Transverse colon (tissue), 4 donors: ENCODE results near the gene C1QTNF6. TPM values are rescaled to one million over a fixed set of nuclear protein-coding genes. Genes with fewer than 3 reads are reported as not detected.

Source experiments
- DNase-seq: peaks from one replicate; pipeline ENCODE4 v3.0.0-alpha.2; 2019
- H3K27ac ChIP-seq, 4 donors: fragments of 200-600 bp; sonication (generic); 2 replicates each; pipeline ENCODE4 v1.5.1; 2016 to 2018; ENCODE audit warnings: inconsistent platforms in 4 of 4
- H3K27me3 ChIP-seq: fragments of 200-600 bp; sonication (generic); 2 replicates; pipeline ENCODE4 v1.5.1; 2017; ENCODE audit warnings: inconsistent platforms
- H3K36me3 ChIP-seq, 4 donors: fragments of 200-600 bp; sonication (generic); 2 replicates each; pipeline ENCODE4 v1.5.1; 2017 to 2019; ENCODE audit warnings: inconsistent platforms in 4 of 4
- H3K4me1 ChIP-seq, 4 donors: fragments of 200-600 bp; sonication (generic); 2 replicates each; pipeline ENCODE4 v1.5.1; 2017 to 2020; ENCODE audit warnings: inconsistent platforms in 4 of 4
- H3K4me3 ChIP-seq, 4 donors: fragments of 200-600 bp; sonication (generic); 1 replicate in 1 of 4; 2 replicates in 3 of 4; pipeline versions ENCODE4 v1.5.1 to v1.6.1; 2017 to 2019; ENCODE audit warnings: inconsistent platforms in 4 of 4
- H3K9me3 ChIP-seq, 2 donors: fragments of 200-600 bp; sonication (generic); 2 replicates each; pipeline ENCODE4 v1.5.1; 2017 to 2019; ENCODE audit warnings: inconsistent platforms in 2 of 2
- CTCF ChIP-seq, 5 experiments: fragments of 200-600 bp in 3 of 5; fragments of 450-650 bp in 2 of 5; sonication (generic) in 3 of 5; IDR thresholded peaks; 1 replicate in 2 of 5; 2 replicates in 3 of 5; pipeline ENCODE4 v1.5.1; 2016 to 2017; ENCODE audit warnings: antibody characterized with exemption in 5 of 5, inconsistent platforms in 3 of 5, mild to moderate bottlenecking in 2 of 5, moderate library complexity in 1 of 5
- EP300 ChIP-seq: sonication (generic); formaldehyde crosslinking; IDR thresholded peaks from one replicate; pipeline ENCODE4 v1.6.1; 2017; ENCODE audit warnings: antibody characterized with exemption, low read depth
- POLR2A ChIP-seq: fragments of 450-650 bp; IDR thresholded peaks from one replicate; pipeline ENCODE4 v1.6.1; 2016; ENCODE audit warnings: antibody characterized with exemption, mild to moderate bottlenecking, moderate library complexity
- POLR2AphosphoS5 ChIP-seq, 3 donors: sonication (generic); formaldehyde crosslinking; IDR thresholded peaks; one replicate each; pipeline ENCODE4 v1.6.1; 2016; ENCODE audit warnings: antibody characterized with exemption in 3 of 3
- WGBS, 2 donors: methylation state at CpG; one replicate each; pipeline ENCODE4 v1.1.5; 2018; ENCODE audit warnings: low coverage in 1 of 2; 5-methylcytosine and 5-hydroxymethylcytosine counted together
- in situ Hi-C, 4 donors: fragments of 200-750 bp; cut with MboI; loops; one replicate each; pipeline versions ENCODE4 v1.15.0 to v1.15.1; 2017; ENCODE audit warnings: low sequenced_read_pairs in 3 of 4, low pct_ligation_motif_present in 1 of 4, low pct_unique_long_range_greater_than_20kb in 1 of 4
- intact Hi-C: fragments of 100-400 bp; cut with DNase I; formaldehyde crosslinking; loops from one replicate; pipeline ENCODE4 v1.15.1; 2023; ENCODE audit warnings: low total_unique reads
- total RNA-seq, 4 donors: library from RNA; depleted of rRNA; stranded (reverse); fragments of >200 nt; gene quantifications; one replicate each; pipeline ENCODE4 v1.1.0, GENCODE V29; 2016

Gene C1QTNF6
- total RNA-seq, 4 donors from 2014 or later: 1.4 to 68.8 (median 7.5) TPM

GRCh38 chr22:37138849-37139561, 49.0 kb downstream of the C1QTNF6 start:
- TF ChIP-seq POLR2AphosphoS5 (IDR thresholded peaks at IDR 0.05) (no peak), CTCF (IDR thresholded peaks at IDR 0.05) (no peak), POLR2A (no peak), EP300 (no peak)
- H3K4me1 ChIP-seq: no peaks in the 10 kb centered on the region
- intact Hi-C loops: no loop called here
- no peak overlapping the region for H3K4me3 ChIP-seq
- in situ Hi-C loops: no loop called here
- H3K9me3 ChIP-seq: no peaks in the 10 kb centered on the region
- no peak for DNase-seq
- H3K27ac ChIP-seq: no peak overlapping the region
- H3K27me3 ChIP-seq: no peaks in the 10 kb centered on the region
- 0 to 63% methylated on average over 1 to 16 of the region's 16 CpGs for WGBS, 2 donors
- no peaks in the 10 kb centered on the region for H3K36me3 ChIP-seq

GRCh38 chr22:37137903-37138665, 50.0 kb downstream of the C1QTNF6 start:
- Histone ChIP-seq H3K4me1 (no peaks in the 10 kb centered on the region), H3K4me3 (no peak overlapping the region), H3K27ac (no peak overlapping the region), H3K9me3 (no peaks in the 10 kb centered on the region), H3K36me3 (no peaks in the 10 kb centered on the region), H3K27me3 (no peaks in the 10 kb centered on the region)
- DNase-seq: no peak
- WGBS, 2 donors: 79 to 90% methylated on average over 2 to 6 of the region's 6 CpGs
- in situ Hi-C loops (no loop called here), intact Hi-C loops (no loop called here)
- TF ChIP-seq EP300 (no peak), POLR2A (no peak), CTCF (IDR thresholded peaks at IDR 0.05) (no peak), POLR2AphosphoS5 (IDR thresholded peaks at IDR 0.05) (no peak)

GRCh38 chr22:37137131-37137530, 50.9 kb downstream of the C1QTNF6 start:
- Histone ChIP-seq H3K4me3 (no peak overlapping the region), H3K9me3 (no peaks in the 10 kb centered on the region), H3K36me3 (no peaks in the 10 kb centered on the region), H3K27me3 (no peaks in the 10 kb centered on the region), H3K27ac (no peak overlapping the region), H3K4me1 (no peaks in the 10 kb centered on the region)
- in situ Hi-C loops: no loop called here
- whole genome bisulfite sequencing, 2 donors: 88% methylated on average over 8 of the region's 8 CpGs; no CpG with 5 or more reads in 1 of the 2 donors
- intact Hi-C loops: no loop called here
- TF ChIP-seq POLR2AphosphoS5 (IDR thresholded peaks at IDR 0.05) (no peak), POLR2A (no peak)
- no peak for DNase-seq

- H3K27me3 ChIP-seq: no peaks in the 10 kb centered on the region
- intact Hi-C loops (no loop called here), in situ Hi-C loops (no loop called here)
- H3K9me3 ChIP-seq: no peaks in the 10 kb centered on the region
- no peak for DNase-seq
- H3K36me3 ChIP-seq: no peaks in the 10 kb centered on the region
- no peak overlapping the region for H3K27ac ChIP-seq
- 85% methylated on average over 11 of the region's 12 CpGs; no CpG with 5 or more reads in 1 of the 2 donors for WGBS, 2 donors
- no peak for TF ChIP-seq POLR2A
- no peak for TF ChIP-seq CTCF (IDR thresholded peaks at IDR 0.05)
- TF ChIP-seq EP300: no peak
- no peak overlapping the region for H3K4me3 ChIP-seq
- no peaks in the 10 kb centered on the region for H3K4me1 ChIP-seq
These were observed 53.0 kb downstream of the C1QTNF6 start for GRCh38 chr22:37135023-37135422.
